GM21515 (cell line): ENCODE measurements around the gene PIAS4.
"Not testable (repeated sequence)": the region's sequence is repeated elsewhere in the genome, so short reads cannot be mapped to it uniquely, and the experiment has no call there.

Source experiments
- ATAC-seq: cut with Tn5 transposase; IDR thresholded peaks from one replicate; pipeline ENCODE4 v1.9.1; 2021; ENCODE audit not compliant: unreplicated experiment

PIAS4 gene

GRCh38 chr19:3990815-3991117, 16.8 kb upstream of the PIAS4 start:
- ATAC-seq: no peak

- no peak for ATAC-seq
Observed at GRCh38 chr19:3995607-3996006, 11.9 kb upstream of the PIAS4 start.

DNA sequence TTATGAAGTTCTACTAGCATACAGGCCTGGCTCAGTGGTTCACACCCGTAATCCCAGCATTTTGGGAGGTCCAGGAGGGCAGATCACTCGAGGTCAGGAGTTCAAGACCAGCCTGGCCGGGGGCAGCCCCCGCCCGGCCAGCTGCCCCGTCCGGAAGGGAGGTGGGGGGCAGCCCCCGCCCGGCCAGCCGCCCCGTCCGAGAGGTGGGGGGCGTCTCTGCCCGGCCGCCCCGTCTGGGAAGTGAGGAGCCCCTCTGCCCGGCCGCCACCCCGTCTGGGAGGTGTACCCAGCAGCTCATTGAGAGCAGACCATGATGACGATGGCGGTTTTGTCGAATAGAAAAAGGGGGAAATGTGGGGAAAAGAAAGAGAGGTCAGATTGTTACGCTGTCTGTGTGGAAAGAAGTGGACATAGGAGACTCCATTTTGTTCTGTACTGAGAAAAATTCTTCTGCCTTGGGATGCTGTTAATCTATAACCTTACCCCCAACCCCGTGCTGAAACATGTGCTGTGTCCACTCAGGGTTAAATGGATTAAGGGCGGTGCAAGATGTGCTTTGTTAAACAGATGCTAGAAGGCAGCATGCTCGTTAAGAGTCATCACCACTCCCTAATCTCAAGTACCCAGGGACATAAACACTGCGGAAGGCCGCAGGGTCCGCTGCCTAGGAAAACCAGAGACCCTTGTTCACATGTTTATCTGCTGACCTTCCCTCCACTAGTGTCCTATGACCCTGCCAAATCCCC, 8.7 kb upstream of the PIAS4 start:
- not testable (repeated sequence) for ATAC-seq

DNA sequence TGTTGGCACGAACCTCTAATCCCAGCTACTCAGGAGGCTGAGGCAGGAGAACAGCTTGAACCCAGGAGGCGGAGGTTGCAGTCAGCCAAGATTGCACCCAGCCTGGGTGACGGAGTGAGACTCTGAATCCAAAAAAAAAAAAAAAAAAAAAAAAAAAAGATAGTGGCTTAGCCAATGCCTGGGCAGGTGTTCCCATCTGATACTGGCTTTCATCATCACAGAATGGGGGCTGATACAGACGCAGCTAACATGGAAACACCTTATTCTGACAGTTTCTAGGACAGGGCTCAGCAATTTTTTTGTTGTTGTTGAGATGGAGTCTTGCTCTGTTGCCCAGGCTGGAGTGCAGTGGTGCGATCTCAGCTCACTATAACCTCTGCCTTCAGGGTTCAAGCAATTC, 6.7 kb upstream of the PIAS4 start:
- not testable (repeated sequence) for ATAC-seq

DNA sequence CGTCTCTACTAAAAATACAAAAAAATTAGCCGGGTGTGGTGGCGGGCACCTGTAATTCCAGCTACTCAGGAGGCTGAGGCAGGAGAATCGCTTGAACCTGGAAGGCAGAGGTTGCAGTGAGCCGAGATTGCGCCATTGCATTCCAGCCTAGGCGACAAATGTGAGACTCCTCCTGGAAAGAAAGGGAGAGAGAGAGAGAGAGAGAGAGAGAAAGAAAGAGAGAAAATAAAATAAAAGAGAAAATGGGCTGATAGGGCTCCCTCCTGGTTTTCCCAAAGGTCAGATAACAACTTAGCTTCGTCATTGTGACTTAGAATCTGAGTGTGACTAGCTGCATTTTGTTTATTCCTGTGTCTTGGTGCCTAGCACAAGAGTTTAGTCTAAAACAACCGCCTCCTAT, 2.1 kb upstream of the PIAS4 start:
- not testable (repeated sequence) for ATAC-seq

- ATAC-seq: no peak
Observed at GRCh38 chr19:4007836-4008539, 452 bp downstream of the PIAS4 start.

DNA sequence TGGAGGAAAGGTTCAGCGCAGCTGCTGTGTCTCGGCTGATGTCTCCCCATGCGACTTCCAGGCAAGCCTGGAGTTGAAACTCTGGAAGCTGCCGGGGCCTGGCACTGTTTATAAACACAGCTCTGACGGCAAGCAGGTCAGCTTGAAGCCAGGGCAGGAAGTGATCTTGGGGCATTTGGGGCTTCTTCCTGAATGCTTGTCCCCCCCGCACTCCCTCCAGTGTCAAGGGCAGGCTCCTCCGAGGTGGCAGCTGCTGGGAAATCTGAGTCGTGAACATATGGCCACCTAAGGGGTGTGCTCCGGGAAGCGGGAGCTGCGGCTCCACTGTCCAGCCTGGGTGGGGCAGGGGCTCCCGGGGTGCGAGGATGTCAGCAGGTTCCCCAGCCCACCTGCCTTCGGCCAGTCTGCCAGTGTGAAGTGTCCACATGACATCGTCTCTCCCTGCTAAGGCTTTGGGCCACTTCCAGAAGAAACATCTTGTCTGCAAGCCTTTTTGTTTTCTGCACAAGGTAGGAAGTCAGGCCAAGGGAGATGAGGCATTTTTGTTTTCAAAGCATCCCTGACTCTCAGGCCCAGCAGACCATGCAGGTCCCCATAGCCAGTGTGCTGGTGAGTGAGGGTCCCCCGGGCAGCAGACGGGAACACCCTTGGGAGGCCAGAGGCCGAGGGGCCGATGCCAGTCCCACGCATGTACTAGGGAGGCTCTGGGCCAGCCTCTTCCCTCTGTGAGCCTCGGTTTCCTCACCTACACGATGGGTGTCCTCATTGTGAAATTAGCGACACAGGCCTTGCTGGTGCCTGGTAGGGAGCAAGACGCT, 2.7 kb downstream of the PIAS4 start:
- ATAC-seq: no peak

- no peak for ATAC-seq
Observed at GRCh38 chr19:4010808-4011110, 3.2 kb downstream of the PIAS4 start.

- ATAC-seq: not testable (repeated sequence)
Observed at GRCh38 chr19:4011430-4011829, 3.9 kb downstream of the PIAS4 start.

DNA sequence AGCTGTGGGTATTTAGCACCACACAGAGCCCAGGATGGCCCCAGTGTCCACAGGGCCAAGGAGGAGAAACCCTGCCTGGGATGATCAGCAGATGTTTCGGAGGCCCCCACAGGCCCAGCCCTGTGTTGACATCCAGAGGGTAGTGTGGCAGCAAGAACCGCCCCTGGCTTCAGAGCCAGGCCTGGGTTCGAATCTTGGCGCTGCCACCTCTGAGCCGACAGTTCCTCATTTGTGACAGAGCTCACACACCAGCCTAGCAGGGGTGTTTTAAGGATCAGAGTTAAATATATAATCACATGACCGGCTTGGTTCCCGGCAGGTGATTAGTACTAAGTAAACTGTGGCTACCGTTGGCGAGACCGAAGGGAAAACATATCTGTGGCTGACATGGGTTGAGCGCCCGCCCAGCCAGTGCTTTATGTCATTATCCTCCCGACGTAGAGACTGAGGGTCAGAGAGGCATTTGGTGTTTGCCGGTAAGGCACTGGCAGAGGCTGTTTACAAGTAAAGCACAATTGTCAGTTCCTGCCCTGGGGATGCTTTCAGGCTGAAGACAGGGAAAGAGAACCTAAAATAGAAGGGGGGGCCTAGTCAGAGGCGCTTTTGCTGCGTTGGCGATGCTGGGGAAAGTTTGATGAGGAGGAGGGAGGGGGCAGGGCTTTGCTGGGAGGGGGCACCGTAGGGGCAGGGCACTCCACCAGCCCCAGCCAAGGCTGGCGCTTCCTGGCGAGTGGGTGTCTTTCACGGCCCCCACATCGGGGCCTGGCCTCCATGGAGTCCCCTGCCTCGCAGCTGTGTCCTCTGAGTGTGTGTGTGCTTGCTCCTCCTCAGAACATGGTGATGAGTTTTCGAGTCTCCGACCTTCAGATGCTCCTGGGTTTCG, 4.8 kb downstream of the PIAS4 start:
- ATAC-seq: no peak

DNA sequence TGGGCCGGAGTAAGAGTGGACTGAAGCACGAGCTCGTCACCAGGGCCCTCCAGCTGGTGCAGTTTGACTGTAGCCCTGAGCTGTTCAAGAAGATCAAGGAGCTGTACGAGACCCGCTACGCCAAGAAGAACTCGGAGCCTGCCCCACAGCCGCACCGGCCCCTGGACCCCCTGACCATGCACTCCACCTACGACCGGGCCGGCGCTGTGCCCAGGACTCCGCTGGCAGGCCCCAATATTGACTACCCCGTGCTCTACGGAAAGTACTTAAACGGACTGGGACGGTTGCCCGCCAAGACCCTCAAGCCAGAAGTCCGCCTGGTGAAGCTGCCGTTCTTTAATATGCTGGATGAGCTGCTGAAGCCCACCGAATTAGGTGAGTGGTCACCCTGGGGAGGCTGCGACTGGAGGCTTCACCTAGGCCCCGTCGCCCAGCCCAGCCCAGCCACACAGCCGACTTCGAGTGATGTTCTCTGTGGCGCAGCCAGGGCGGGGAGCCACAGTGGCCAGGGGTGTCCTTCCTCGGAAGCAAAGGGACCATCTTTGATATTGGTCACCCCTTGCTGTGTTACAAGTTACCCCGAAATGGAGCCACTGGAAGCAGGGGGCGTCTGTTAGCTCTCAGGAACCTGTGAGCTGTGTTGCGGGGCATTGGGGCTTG, 5.6 kb downstream of the PIAS4 start:
- no peak for ATAC-seq

DNA sequence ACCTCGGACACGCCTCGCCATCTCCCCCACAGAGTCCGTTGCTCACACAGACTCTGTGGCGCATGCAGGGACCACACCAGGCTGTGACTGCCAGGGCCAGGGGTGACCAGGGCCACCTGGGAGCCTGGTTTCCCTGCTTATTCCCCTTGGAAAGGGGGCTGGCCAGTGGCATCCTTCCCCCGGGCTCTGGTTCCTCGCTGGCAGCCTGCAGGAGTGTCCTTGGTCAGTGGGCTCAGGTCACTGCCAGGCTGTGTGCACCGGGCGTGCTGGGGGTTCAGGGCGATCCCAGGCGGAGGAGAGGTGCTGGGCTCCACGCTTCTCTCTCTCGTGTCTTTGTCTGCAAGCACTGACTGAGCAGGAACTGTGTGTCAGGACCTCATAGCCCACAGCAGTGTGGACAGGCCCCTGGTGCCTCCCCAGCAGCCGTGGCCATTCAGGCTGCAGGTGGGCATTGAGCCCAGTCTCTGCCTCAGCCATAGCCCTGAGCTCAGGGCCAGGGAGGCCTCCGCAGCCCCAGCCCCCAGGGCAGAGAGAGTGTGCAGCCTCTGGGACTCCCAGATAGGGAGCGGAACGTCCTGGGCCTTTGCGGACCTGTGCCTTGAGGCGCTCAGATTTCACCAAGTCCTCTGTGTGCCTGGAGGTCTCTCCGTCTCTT, 6.5 kb downstream of the PIAS4 start:
- no peak for ATAC-seq

DNA sequence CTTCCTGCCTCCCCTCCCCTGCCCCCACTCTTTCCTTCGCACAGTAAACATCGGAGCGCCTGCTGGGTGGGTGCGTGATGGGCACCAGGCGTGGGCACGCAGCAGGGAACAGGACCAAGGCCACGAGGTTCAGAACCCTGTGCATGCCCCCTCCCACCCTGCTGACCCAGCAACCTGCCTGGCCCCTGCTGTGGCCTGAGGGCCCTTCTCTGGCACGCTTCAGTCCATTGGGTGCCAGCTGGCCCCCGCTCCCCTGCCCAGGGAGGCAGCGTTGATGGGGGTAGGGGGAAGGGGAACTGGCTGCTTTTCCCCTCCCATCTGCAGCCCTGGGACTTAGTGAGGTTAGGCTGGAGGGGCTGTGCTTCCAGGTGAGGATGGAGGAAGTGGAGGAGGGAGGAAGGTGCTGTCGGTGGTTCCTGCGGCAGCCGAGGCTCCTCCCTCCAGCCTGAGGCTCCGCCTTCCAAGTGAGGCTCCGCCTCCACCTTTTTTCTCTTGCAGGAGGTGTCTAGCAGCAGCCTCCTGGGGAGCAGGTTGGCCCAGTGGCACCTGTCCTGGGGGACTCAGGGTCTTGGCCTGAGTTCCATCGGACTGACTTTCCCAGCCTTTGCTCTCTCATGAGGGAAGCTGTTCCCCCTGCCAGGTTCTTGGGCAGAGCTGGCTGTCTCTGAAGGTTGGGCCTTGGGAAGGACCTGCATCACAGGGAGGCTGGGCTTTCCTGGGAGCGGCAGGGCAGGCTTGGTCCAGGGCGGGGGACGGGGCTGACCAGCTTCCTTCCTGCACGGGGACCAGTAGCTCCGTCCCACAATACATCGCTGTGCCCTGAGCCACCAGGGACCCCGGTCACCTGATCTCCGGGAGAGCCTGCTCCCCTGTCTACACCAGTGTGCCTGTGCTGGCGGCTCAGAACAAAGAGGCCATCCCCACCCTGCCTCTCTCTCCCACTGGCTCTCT, 7.3 kb downstream of the PIAS4 start:
- no peak for ATAC-seq

DNA sequence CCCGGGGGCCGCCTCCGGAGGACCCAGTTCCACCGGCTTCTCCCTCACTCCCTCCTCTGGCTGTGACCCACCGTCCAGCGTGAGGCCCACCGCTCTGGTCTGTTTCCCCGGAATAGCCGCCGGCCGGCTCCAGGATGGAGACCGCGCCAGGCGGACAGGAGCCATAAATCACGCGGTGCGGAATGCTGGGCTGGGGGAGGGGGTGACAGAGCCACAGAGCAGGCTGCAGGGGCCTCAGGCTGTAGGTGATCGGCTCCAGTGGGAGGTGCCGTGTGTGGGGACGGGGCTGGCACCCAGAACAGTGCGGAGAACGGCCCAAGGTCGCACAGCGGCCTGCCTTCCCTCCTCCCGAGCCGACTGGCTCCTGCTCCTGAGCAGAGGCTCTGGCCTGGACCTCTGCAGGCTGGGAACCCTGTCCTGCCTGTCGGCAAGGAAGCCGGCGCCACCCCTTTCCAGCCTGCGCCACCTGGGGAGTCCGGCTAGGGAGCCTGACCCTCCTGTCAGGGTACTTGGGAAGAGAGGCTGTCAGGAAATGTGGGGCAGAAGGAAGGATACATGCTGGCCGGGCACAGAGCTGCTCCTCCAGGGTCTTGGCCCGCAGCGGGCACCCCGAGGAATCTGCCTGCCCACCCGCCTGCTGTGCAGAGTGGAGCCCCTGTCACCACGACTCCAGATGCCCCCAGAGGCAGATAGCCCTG, 8.3 kb downstream of the PIAS4 start:
- ATAC-seq: no peak

DNA sequence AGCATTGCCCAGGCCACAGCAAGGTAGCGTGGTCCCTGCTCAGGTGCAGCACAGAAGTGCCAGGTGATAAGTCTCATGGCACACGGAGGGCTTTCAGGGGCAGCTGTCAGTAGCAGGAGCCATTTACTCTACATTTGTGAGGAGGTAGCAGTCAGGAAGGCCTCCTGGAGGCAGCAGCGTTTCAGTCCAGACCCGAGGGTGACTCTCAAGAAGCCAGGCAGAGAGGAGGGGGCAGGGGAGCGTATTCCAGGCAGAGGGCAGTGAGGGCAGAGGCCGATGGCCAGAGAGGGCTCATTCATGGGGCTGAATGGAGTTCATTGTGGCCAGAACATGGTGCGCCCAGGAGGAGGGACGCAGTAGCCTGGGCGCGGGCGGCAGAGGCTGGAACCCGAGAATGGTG, 8.9 kb downstream of the PIAS4 start:
- no peak for ATAC-seq

DNA sequence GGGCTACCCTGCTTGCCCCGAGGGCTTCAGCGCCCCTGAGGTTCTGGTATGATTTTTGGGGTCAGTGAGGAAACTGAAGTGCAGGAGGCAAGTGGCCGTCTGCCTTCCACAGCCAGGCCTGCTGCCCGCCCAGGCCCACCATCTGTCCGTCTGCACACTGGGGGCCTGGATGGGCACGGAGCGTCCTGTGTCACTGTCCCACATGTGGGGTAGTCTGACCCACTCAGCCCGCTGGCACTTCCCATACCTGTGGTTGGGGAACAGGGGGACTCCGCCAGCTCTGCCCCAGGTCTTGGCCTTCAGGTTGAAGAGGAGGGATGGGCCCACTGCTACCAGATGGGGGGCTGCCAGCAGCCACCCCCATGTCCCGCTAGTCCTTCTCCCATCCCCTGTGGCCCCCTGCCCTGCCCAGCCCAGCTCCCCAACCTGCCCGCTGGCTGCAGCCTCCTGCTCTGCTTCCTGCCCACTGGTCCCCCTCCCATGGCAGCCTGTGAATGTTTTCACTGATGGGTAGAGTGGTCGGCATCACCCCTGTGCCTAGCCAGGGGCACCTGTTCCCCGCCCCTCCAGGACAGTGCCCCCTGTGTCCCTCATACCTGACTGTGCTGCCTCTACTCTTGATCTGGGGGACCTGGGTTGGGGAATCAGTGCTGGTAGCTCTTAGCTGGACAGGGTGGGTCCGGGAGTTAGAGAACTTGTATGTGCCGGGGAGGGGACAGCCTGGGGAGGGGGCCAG, 9.5 kb downstream of the PIAS4 start:
- no peak for ATAC-seq

DNA sequence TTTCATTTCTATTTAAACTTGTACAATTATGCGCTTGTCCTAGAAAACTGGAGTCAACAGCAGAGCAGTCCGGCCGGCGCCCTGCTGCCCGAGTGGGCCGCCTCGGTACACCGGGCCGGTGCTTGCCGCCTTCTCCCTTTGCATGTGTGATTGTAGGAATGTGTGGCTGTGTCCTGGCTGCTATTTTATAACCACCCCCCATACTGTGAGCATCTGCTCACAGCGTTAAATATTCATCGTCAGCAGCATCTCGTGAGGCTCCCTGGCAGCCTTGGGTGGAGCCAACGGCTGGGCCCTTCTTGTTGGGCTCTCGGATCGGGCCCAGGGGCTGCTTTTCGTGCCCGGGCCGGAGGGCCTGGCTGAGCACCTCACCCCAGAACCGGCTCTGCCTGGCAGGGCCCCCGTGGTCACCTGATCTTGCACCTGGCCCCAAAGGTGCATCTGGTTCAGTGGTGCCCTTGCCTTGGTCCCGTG, 10.6 kb downstream of the PIAS4 start:
- ATAC-seq: no peak
